HS-27A (cell line): Measurements from ENCODE around the gene SPATA4.
"Not testable (repeated sequence)": the region's sequence is repeated elsewhere in the genome, so short reads cannot be mapped to it uniquely, and the experiment has no call there.

Experiments
- DNase-seq: peaks from one replicate; pipeline ENCODE4 v3.0.0-alpha.2; 2012; ENCODE audit warnings: low read depth, missing footprints

Gene SPATA4

GRCh38 chr4:176195184-176195978, at the start of gene SPATA4:
Gene SPATA4 (minus strand): TSS chr4:176195585. CDS start chr4:176195562, 23 bp downstream.
- no peak for DNase-seq

GRCh38 chr4:176242764-176243347, 47.5 kb upstream of the SPATA4 start:
- DNase-seq: no peak

- DNase-seq: no peak
Observed at GRCh38 chr4:176241703-176242102, 46.3 kb upstream of the SPATA4 start.

GRCh38 chr4:176238826-176239225, 43.4 kb upstream of the SPATA4 start:
- no peak for DNase-seq

- no peak for DNase-seq
Observed at GRCh38 chr4:176238157-176238610, 42.8 kb upstream of the SPATA4 start.

GRCh38 chr4:176236946-176237345, 41.6 kb upstream of the SPATA4 start:
- DNase-seq: no peak

GRCh38 chr4:176230836-176231235, 35.5 kb upstream of the SPATA4 start:
- no peak for DNase-seq

- no peak for DNase-seq
Observed at GRCh38 chr4:176229645-176230044, 34.3 kb upstream of the SPATA4 start.

GRCh38 chr4:176226736-176227135, 31.4 kb upstream of the SPATA4 start:
- no peak for DNase-seq

GRCh38 chr4:176223561-176223960, 28.2 kb upstream of the SPATA4 start:
- no peak for DNase-seq

- DNase-seq: no peak
Observed at GRCh38 chr4:176222149-176222548, 26.8 kb upstream of the SPATA4 start.

- no peak for DNase-seq
Observed at GRCh38 chr4:176217510-176217909, 22.1 kb upstream of the SPATA4 start.

- not testable (repeated sequence) for DNase-seq
Observed at GRCh38 chr4:176212351-176212750, 17.0 kb upstream of the SPATA4 start.

GRCh38 chr4:176210579-176211296, 15.4 kb upstream of the SPATA4 start:
- no peak for DNase-seq

- DNase-seq: no peak
Observed at GRCh38 chr4:176210101-176210500, 14.7 kb upstream of the SPATA4 start.

- DNase-seq: no peak
Observed at GRCh38 chr4:176209535-176209934, 14.2 kb upstream of the SPATA4 start.

- no peak for DNase-seq
Observed at GRCh38 chr4:176207839-176208238, 12.5 kb upstream of the SPATA4 start.

- no peak for DNase-seq
Observed at GRCh38 chr4:176205299-176205698, 9.9 kb upstream of the SPATA4 start.

GRCh38 chr4:176198316-176198903, 3.0 kb upstream of the SPATA4 start:
- no peak for DNase-seq

GRCh38 chr4:176193938-176194337, 1.4 kb downstream of the SPATA4 start:
- no peak for DNase-seq

GRCh38 chr4:176193126-176193525, 2.3 kb downstream of the SPATA4 start:
- no peak for DNase-seq

- peak; percentile 59 for DNase-seq
Observed at GRCh38 chr4:176191974-176192373, 3.4 kb downstream of the SPATA4 start.
